A673 (cell line): ENCODE data around the gene MAP4K5. TPM values are rescaled to one million over a fixed set of nuclear protein-coding genes. Genes with fewer than 3 reads are reported as not detected.

Experiments used
- BruUV-seq: library from RNA; stranded (reverse); fragments of 400-500 nt; replicated peaks from 2 replicates; lab custom pipeline; 2021; lab: Mats Ljungman, UMichigan
- CTCF ChIA-PET: fragments of 300-600 bp; sonication (Branson Sonifier 250); formaldehyde crosslinking; loops from one replicate; lab custom pipeline; 2022; ENCODE audit warnings: antibody characterized with exemption; lab: Charles Lee
- POLR2A ChIA-PET: fragments of 300-600 bp; sonication (Branson Sonifier 250); formaldehyde crosslinking; loops from one replicate; lab custom pipeline; 2022; ENCODE audit warnings: antibody characterized with exemption; ENCODE audit not compliant: low non-redundant PET; lab: Charles Lee
- DNase-seq: peaks from one replicate; pipeline ENCODE4 v3.0.0-alpha.2; 2015; ENCODE audit warnings: low spot score
- H3K27ac ChIP-seq: fragments of 200-600 bp; sonication (generic); 2 replicates; pipeline ENCODE4 v1.5.1; 2016; ENCODE audit warnings: mixed run types, low read depth, mild to moderate bottlenecking, mixed read lengths, antibody characterized with exemption, low read length; ENCODE audit not compliant: poor library complexity, severe bottlenecking
- H3K27me3 ChIP-seq: fragments of 200-600 bp; sonication (generic); replicated peaks from 2 replicates; pipeline ENCODE4 v1.6.1; 2017; ENCODE audit warnings: mixed run types, low read depth, mild to moderate bottlenecking, mixed read lengths, antibody characterized with exemption, low read length; ENCODE audit not compliant: insufficient read depth, poor library complexity
- H3K36me3 ChIP-seq: fragments of 200-600 bp; sonication (generic); 2 replicates; pipeline ENCODE4 v1.6.1; 2016; ENCODE audit warnings: mixed run types, mild to moderate bottlenecking, mixed read lengths, antibody characterized with exemption, low read length; ENCODE audit not compliant: insufficient read depth, poor library complexity, severe bottlenecking
- H3K4me1 ChIP-seq: fragments of 200-600 bp; sonication (generic); 2 replicates; pipeline ENCODE4 v1.6.1; 2017; ENCODE audit warnings: mixed run types, mild to moderate bottlenecking, mixed read lengths, antibody characterized with exemption, low read length; ENCODE audit not compliant: insufficient read depth, poor library complexity, severe bottlenecking
- H3K4me3 ChIP-seq: fragments of 200-600 bp; sonication (generic); 2 replicates; pipeline ENCODE4 v1.5.1; 2016; ENCODE audit warnings: low read depth, mixed run types, mild to moderate bottlenecking, mixed read lengths, low read length; ENCODE audit not compliant: poor library complexity, severe bottlenecking
- H3K9me3 ChIP-seq: fragments of 200-600 bp; sonication (generic); 2 replicates; pipeline ENCODE4 v1.6.1; 2016; ENCODE audit warnings: mixed run types, low read depth, mild to moderate bottlenecking, mixed read lengths, antibody characterized with exemption, low read length; ENCODE audit not compliant: poor library complexity, severe bottlenecking
- CTCF ChIP-seq: fragments of 300-800, 200-600 bp; sonication (generic); conservative IDR thresholded peaks from 2 replicates; pipeline ENCODE4 v1.5.1; 2017; ENCODE audit warnings: low read depth, mild to moderate bottlenecking, antibody characterized with exemption, low read length, moderate library complexity, mixed read lengths
- EZH2 ChIP-seq: fragments of 200-600 bp; sonication (generic); IDR thresholded peaks from 2 replicates; pipeline ENCODE4 v1.6.1; 2017; ENCODE audit warnings: borderline replicate concordance, low read depth, mild to moderate bottlenecking, mixed read lengths, antibody characterized with exemption, low read length; ENCODE audit not compliant: poor library complexity, severe bottlenecking
- intact Hi-C: fragments of 100-400 bp; cut with micrococcal nuclease; formaldehyde crosslinking; loops from one replicate; pipeline ENCODE4 v1.10.0; 2022; ENCODE audit not compliant: unreplicated experiment
- total RNA-seq: library from RNA; stranded (reverse); gene quantifications from 2 replicates; pipeline ENCODE4 v1.2.3, GENCODE V29; 2021

Gene MAP4K5
- total RNA-seq, 1 experiment from 2014 or later = 57.9 TPM

DNA sequence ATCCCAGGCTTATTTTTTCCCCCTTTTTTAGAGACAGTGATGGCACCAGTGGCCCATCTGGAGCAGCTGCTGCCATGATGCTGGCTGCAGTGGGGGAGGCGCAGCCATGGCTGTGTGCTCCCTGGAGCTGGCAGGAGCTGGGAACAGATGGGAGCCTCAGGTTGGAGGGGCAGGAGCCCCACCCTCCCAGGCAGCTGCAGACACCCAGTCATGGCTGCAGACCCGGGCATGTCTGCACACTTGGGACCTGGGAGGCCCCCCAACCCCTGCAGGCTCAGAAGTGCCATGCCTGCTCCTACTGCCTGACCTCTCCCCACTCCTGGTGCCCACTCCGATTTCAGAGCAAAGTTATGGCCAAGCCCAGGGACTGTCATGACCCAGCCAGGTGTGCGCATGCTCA lies 160.8 kb downstream of the MAP4K5 start:
- Histone ChIP-seq H3K36me3 (no peaks in the 10 kb centered on the region), H3K4me1 (no peaks in the 10 kb centered on the region), H3K27ac (no peak overlapping the region), H3K4me3 (no peak overlapping the region), H3K9me3 (no peaks in the 10 kb centered on the region), H3K27me3 (no peaks in the 10 kb centered on the region)
- TF ChIP-seq EZH2 = no peak
- no peak for TF ChIP-seq CTCF
- no TSS peak for BruUV-seq
- intact Hi-C loops = no loop called here
- DNase-seq = no peak
- ChIA-PET CTCF (no interaction called here), POLR2A (no interaction called here)

Other genes with a start within 250 kb of the MAP4K5 start
- gene L2HGDH, start 220.3 kb downstream of the MAP4K5 start, total RNA-seq = 17.4 and 22.9 TPM in 2 replicates
- gene DMAC2L, start 220.2 kb downstream of the MAP4K5 start, total RNA-seq = 18.4 and 20.4 TPM in 2 replicates
- 8.7 and 11.3 TPM in 2 replicates for gene CDKL1, start 135.7 kb downstream of the MAP4K5 start, total RNA-seq
- 9.8 and 11.4 TPM in 2 replicates for gene ATL1, start 27.6 kb upstream of the MAP4K5 start, total RNA-seq
- 35.2 and 36.5 TPM in 2 replicates for gene SAV1, start 135.7 kb upstream of the MAP4K5 start, total RNA-seq